Measurements from ENCODE around the gene COQ6.
"Not testable (repeated sequence)": the region's sequence is repeated elsewhere in the genome, so short reads cannot be mapped to it uniquely, and the experiment has no call there.

Gene COQ6

DNA sequence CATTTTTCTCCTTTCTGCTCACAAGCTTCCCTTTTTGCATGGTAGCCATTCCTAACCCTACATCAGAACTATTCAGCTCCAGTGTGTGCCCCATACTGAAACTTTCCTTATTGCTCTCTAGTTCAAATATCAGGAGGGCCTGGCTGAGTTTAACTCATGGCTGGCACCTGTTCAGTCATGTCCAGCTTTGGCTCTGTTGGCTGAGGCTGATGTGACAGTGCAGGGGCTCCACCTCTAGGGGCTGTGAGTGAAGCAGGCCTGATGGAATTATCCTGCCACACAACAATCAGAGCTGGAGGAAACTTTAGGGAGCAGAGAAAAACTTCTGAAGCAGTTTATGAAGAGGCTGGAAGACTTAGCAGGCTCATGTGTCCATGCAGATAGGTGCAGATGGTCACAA, 8.5 kb downstream of the COQ6 start:
- Mint-ChIP-seq H3K9me3 (no peaks in the 10 kb centered on the region), H3K4me1 (no peaks in the 10 kb centered on the region), H3K27ac (peak overlapping the region in 1 of 2 donors; percentile 81), H3K4me3 (no peak overlapping the region), H3K27me3 (no peaks in the 10 kb centered on the region)
- no peak for ATAC-seq
- no peak for DNase-seq

DNA sequence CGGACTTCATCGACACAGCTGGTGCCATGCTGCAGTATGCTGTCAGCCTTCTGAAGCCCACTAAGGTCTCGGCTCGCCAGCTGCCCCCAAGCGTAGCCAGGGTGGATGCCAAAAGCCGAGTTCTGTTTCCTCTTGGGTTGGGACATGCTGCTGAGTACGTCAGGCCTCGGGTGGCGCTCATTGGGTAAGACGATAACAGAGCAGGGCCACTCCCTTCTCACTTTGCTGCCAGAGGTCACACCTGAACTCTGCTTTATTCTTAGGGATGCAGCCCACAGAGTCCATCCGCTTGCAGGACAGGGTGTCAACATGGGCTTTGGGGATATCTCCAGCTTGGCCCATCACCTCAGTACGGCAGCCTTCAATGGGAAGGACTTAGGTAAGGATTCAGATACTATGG, 11.1 kb downstream of the COQ6 start:
- no peak overlapping the region for H3K4me3 Mint-ChIP-seq
- DNase-seq (no peak), ATAC-seq (no peak)
- H3K9me3 Mint-ChIP-seq: no peaks in the 10 kb centered on the region
- no peaks in the 10 kb centered on the region for H3K27me3 Mint-ChIP-seq
- no peak overlapping the region for H3K27ac Mint-ChIP-seq
- H3K4me1 Mint-ChIP-seq: no peaks in the 10 kb centered on the region

DNA sequence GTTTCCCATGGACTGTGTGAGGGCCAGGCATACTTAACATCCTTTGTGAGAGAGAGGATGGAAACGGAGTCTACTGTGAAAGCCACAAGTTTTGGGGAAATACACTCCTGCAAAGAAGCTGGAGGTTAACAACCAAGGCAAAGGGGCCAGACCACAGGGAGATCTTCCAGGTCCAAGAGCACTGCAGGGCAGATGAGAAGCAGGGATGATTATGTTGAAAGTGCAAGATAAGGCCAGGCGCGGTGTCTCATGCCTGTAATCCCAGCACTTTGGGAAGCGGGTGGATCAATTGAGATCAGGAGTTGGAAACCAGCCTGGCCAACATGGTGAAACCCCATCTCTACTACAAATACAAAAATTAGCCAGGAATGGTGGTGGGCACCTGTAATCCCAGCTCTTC, 15.1 kb downstream of the COQ6 start:
- Mint-ChIP-seq H3K27me3 (no peaks in the 10 kb centered on the region), H3K9me3 (no peaks in the 10 kb centered on the region), H3K4me1 (no peaks in the 10 kb centered on the region), H3K4me3 (no peak overlapping the region), H3K27ac (no peak overlapping the region)
- ATAC-seq (no peak), DNase-seq (no peak)

DNA sequence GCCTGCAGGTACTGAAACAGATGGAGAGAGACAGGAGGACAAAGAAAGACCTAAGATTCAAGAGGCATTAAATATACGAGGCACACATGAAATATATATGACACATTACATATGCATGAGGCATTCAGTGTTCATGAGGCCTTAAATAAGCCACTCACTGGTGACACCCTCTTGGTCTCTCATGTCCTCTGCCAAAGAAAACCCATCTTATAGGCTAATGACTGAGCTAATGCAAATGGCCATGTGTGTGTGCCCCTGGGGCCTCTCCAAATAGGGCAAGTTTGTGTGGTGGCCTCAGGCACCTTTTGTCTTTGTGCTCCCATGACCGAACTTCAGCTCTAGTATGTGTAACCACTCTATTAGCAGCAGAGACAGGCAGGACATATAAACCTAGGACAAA, 18.8 kb downstream of the COQ6 start:
- ATAC-seq: no peak
- Mint-ChIP-seq H3K27me3 (no peaks in the 10 kb centered on the region), H3K4me1 (no peaks in the 10 kb centered on the region), H3K9me3 (no peaks in the 10 kb centered on the region), H3K4me3 (no peak overlapping the region), H3K27ac (no peak overlapping the region)
- no peak for DNase-seq

DNA sequence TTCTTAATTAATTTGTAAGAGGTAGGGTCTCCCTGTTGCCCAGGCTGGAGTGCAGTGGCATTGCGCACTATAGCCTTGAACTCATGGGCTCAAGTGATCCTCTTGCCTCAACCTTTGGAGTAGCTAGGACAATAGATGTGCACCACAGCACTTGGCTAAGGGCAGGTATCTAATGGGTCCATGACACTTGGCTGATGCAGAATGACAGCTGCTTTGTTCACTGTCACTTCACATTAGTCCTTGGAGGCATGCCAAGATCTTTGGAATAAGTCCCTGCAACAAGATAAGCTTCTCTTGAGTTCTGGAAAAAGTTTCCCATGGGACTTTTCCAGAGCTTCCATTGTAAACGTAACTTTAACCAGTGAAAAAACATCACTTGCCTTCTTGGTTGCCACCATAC, 23.4 kb downstream of the COQ6 start:
- Mint-ChIP-seq H3K4me3 (no peak overlapping the region), H3K4me1 (no peaks in the 10 kb centered on the region), H3K27me3 (no peaks in the 10 kb centered on the region), H3K27ac (no peak overlapping the region), H3K9me3 (no peaks in the 10 kb centered on the region)
- ATAC-seq: no peak
- DNase-seq: no peak

DNA sequence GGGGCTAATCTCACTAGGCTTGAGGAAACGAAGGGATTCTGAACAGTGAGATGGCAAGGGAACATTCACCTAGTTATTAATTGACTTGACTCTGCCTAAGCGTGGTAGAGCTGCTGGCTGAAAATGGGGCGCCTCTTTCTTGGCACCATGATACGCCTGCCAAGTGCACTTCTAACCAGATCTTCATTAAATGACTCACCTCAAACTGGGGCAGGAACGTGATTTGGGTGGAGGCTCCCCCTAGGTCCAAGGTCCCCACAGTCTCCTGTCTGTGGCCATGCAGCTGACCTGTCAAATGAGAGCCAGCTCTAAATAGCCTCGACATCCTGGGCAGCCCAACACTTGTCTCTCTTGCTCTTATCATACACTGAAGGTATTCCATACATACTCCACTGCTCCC, 26.0 kb downstream of the COQ6 start:
- ATAC-seq (no peak), DNase-seq (no peak)
- Mint-ChIP-seq H3K9me3 (no peaks in the 10 kb centered on the region), H3K4me3 (no peak overlapping the region), H3K27ac (peak overlapping the region in 1 of 2 donors; percentile 11), H3K4me1 (no peaks in the 10 kb centered on the region), H3K27me3 (no peaks in the 10 kb centered on the region)

DNA sequence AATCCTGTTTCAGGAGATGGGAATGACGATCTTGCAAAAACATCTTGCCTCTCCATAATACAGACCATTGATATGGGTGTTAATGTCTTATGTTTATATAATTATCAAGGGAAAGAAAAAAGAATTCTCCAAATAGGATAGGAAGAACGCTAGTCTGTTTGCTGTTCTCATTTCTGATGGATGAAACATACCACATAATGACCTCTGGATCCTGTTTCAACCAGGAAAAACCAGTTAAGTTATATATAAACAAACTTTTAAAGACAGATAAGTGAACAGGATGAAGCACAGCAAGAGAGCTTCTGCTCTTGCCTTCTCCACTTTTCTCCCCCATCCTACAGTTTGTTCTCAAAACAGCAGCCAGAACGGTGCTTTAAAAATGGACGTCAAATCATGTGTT, 27.8 kb downstream of the COQ6 start:
- no peaks in the 10 kb centered on the region for H3K9me3 Mint-ChIP-seq

DNA sequence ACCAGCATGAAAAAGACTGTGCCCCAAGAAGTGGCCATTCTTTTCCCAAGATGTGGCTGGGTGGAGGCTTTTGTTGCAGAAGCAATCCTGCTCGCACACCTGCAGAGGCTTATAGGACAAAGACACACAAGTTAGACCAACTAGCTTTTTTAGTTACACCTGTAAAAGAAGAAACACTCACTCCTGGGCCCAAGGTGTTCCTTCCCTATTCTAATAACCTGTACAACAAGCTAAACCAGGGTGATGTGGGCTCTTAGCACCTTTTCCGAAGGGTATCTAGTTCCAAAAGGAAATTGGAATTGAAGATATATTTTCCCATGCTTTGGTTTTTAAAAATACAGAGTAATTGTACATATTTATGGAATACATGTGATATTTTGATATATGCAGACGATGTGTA, 38.0 kb downstream of the COQ6 start:
- H3K9me3 Mint-ChIP-seq: no peaks in the 10 kb centered on the region
- H3K4me3 Mint-ChIP-seq: no peak overlapping the region
- no peaks in the 10 kb centered on the region for H3K27me3 Mint-ChIP-seq
- H3K27ac Mint-ChIP-seq: no peak overlapping the region
- H3K4me1 Mint-ChIP-seq: no peaks in the 10 kb centered on the region
- ATAC-seq (no peak), DNase-seq (no peak)

More for the DNA sequence above, 27.8 kb downstream of the COQ6 start:
- Mint-ChIP-seq H3K4me3 (no peak overlapping the region), H3K27me3 (no peaks in the 10 kb centered on the region), H3K27ac (peak overlapping the region in 1 of 2 donors; percentile 52), H3K4me1 (no peaks in the 10 kb centered on the region)
- DNase-seq (no peak), ATAC-seq (no peak)

DNA sequence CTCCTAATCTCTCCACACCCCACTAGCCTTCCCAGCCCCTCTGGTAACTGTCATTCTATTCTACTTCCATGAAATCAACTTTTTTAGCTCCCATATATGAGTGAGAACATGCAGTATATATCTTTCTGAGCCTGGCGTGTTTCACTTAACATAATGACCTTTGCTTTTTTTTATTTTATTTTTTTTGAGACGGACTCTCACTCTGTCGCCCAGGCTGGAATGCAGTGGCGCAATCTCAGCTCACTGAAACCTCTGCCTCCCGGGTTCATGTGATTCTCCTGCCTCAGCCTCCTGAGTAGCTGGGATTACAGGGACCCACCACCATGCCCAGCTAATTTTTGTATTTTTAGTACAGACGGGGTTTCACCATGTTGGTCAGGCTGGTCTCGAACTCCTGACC, 38.6 kb downstream of the COQ6 start:
- H3K9me3 Mint-ChIP-seq, H3K4me1 Mint-ChIP-seq, H3K27me3 Mint-ChIP-seq, DNase-seq, ATAC-seq, H3K4me3 Mint-ChIP-seq, H3K27ac Mint-ChIP-seq: not testable (repeated sequence)

DNA sequence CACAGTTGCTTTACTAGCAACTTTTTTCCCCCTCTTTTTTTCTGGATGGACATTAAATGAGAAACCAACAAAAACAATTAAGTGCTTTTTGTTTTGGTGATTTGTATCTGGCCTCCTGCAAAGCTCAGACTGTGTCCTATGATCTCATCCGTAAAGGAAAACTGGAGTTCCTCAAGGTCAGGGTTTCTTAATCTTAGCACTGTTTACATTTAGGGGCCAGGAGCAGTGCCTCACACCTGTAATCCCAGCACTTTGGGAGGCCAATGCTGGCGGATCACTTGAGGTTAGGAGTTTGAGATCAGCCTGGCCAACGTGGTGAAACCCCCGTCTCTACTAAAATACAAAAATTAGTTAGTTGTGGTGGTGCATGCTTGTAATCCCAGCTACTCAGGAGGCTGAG, 41.0 kb downstream of the COQ6 start:
- no peak overlapping the region for H3K4me3 Mint-ChIP-seq
- ATAC-seq (no peak), DNase-seq (no peak)
- no peak overlapping the region for H3K27ac Mint-ChIP-seq
- H3K27me3 Mint-ChIP-seq: no peaks in the 10 kb centered on the region
- H3K9me3 Mint-ChIP-seq: no peaks in the 10 kb centered on the region
- no peaks in the 10 kb centered on the region for H3K4me1 Mint-ChIP-seq

DNA sequence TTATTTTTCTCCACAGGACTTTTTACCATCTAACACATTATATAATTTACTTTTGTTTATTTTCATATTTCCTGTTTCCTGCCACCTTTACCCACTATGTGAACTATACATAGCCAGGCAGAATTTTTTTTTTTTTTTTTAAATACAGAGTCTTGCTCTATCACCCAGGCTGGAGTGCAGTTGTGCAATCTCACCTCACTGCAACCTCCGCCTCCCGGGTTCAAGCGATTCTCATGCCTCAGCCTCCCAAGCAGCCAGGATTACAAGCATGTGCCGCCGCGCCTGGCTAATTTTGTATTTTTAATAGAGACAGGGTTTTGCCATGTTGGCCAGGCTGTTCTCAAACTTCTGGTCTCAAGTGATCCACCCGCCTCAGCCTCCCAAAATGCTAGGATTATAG, 44.8 kb downstream of the COQ6 start:
- not testable (repeated sequence) for ATAC-seq, H3K27me3 Mint-ChIP-seq, H3K4me1 Mint-ChIP-seq, H3K4me3 Mint-ChIP-seq, H3K27ac Mint-ChIP-seq, DNase-seq, H3K9me3 Mint-ChIP-seq

DNA sequence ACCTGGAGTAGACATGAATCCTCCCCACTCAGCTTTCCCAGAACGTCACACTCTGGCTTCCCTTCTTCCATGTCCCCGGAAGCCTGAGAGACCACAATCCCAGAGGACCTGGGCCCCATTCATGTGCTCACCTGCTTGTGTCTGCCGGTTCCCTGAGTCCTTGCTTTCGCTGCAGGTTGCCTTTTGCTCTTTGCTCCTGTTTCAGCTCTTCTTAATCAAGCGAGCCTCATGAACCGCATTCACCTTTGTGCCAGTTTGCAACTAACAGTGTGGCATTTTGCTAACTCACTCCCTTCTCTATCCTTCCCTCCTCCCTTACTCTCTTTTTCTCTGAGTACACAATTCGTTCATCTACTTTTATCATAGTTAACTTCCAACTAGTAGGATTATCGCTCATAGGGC, 45.9 kb downstream of the COQ6 start:
- H3K4me1 Mint-ChIP-seq: no peaks in the 10 kb centered on the region
- DNase-seq (no peak), ATAC-seq (no peak)
- H3K9me3 Mint-ChIP-seq: no peaks in the 10 kb centered on the region
- no peaks in the 10 kb centered on the region for H3K27me3 Mint-ChIP-seq
- H3K27ac Mint-ChIP-seq: peak overlapping the region in 1 of 2 donors; percentile 26
- H3K4me3 Mint-ChIP-seq: no peak overlapping the region

DNA sequence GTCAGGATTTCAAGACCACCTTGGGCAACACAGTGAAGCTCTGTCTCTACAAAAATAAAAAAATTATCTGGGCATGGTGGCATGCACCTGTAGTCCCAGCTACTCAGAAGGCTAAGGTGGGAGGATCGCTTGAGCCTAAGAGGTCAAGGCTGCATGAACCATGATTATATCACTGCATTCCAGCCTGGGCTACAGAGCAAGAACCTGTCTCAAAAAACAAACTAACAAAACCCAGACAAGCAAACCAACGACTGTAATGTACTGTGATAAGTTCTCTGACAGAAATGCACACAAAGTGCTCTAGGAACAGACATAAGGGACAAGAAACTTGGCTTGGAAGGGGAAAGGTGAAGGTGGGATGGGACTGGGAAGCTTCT, 46.6 kb downstream of the COQ6 start:
- no peak overlapping the region for H3K27ac Mint-ChIP-seq
- ATAC-seq (no peak), DNase-seq (no peak)
- H3K9me3 Mint-ChIP-seq: no peaks in the 10 kb centered on the region
- no peaks in the 10 kb centered on the region for H3K4me1 Mint-ChIP-seq
- H3K27me3 Mint-ChIP-seq: no peaks in the 10 kb centered on the region
- H3K4me3 Mint-ChIP-seq: no peak overlapping the region

DNA sequence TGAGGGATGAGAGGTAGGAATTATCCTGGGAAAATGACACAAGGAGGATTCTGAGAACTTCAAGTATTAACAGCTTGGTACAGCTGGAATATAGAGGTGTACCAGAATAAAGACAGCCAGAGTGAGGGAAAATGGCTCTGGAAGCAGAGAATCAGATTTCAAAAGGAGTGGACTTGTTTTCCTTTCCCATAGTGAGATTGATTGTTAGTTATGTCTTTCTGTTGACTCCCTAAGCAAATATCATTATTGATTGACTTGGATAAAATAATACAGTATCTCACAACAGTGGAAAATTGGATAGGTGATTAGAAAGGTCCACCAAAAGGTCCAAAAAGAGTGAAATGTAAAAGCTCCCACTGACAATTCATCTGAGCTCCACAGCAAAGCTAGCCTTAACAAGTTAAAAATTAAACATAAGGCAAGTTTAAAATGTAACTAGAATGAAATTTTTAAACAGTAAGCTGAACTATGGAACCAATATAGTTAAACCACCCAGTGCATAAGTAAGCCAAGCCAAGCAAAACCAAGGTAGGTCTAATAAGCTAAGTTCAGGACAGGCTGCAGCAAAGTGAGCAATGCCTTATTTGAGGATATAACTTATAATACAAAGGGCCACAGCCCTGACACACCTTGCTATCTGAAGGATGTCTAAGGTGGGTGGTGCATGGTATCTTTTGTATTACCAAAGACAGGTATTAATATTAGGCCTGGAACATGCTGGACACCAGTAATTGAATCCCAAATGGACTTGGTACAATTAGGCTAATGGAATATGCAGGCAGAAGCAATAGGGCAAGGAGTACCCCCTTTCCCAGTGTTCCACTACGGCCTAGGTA, 47.2 kb downstream of the COQ6 start:
- Mint-ChIP-seq H3K9me3 (no peaks in the 10 kb centered on the region), H3K4me1 (no peaks in the 10 kb centered on the region), H3K27me3 (no peaks in the 10 kb centered on the region), H3K4me3 (no peak overlapping the region), H3K27ac (peak overlapping the region in 1 of 2 donors; percentile 33)
- DNase-seq (no peak), ATAC-seq (no peak)

DNA sequence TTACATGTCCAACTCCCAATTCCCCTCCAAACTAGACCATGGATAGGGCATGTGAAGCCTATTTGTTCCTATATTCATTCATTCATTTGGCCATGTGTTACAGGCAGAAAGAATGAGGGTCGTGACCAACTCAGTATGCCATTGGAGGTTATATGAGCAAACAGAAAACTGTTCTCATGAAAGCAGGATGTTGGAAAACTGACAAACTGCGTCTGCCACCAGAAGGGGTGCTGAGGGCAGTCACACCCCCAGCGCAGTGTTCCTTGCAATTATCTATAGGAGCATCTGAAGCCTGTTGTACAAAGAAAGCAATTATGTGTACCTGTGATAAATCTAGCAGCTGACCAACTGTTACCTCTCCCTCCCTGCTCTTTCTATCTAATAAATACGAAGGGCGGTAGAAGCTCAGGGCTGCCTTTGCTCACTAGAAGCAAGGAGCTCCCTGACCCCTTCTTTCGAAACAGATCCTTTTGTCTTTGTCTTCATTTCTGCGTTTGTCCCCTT, 47.9 kb downstream of the COQ6 start:
- no peak for DNase-seq
- Mint-ChIP-seq H3K27me3 (no peaks in the 10 kb centered on the region), H3K9me3 (no peaks in the 10 kb centered on the region), H3K4me3 (no peak overlapping the region), H3K27ac (no peak overlapping the region), H3K4me1 (no peaks in the 10 kb centered on the region)
- no peak for ATAC-seq

DNA sequence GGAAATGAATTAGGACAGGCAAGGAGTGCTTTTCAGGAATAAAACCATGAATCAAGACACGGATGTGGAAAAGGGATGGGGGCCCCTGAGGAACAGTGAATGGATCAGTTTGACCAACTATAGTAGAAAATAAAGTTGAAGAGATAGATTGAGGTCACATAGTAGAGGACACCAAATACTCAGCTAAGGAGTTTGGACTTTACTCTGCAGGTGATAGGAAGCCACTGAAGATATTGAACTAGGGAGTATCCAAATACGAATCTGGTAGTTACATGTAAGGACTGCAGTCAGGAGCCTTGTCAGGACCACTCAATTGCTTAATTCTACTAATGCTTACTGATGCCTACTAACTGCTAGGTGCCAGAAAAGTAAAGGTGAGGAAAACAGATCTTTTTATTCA, 48.6 kb downstream of the COQ6 start:
- H3K4me1 Mint-ChIP-seq: no peaks in the 10 kb centered on the region
- no peaks in the 10 kb centered on the region for H3K27me3 Mint-ChIP-seq
- no peak for DNase-seq
- no peaks in the 10 kb centered on the region for H3K9me3 Mint-ChIP-seq
- H3K4me3 Mint-ChIP-seq: no peak overlapping the region
- H3K27ac Mint-ChIP-seq: peak overlapping the region in 1 of 2 donors; percentile 8
- no peak for ATAC-seq

DNA sequence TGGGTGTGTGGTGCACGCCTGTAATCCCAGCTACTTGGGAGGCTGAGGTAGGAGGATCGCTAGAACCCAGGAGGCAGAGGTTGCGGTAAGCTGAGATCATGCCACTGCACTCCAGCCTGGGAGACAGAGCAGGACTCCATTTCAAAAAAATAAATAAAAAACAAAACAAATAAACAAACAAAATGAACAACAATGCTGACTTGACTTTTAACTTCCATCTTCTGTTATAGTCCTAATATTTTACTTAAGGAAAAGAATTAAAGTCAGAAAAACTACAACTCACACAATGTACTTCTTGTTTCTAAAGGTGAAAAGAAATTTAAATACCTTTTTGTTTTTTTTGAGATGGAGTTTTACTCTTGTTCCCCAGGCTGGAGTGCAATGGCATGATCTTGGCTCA, 55.6 kb downstream of the COQ6 start:
- H3K27me3 Mint-ChIP-seq, H3K9me3 Mint-ChIP-seq, H3K4me1 Mint-ChIP-seq, H3K27ac Mint-ChIP-seq, H3K4me3 Mint-ChIP-seq, ATAC-seq, DNase-seq: not testable (repeated sequence)
